Dedifferentiated amniotic fluid mesenchymal stem cell (primary cell): ENCODE data around the gene CIP2A.

ENCODE experiments used
- DNase-seq: peaks from one replicate; pipeline ENCODE4 v3.0.0-alpha.2; 2016; ENCODE audit errors: extremely low spot score

Gene CIP2A

DNA sequence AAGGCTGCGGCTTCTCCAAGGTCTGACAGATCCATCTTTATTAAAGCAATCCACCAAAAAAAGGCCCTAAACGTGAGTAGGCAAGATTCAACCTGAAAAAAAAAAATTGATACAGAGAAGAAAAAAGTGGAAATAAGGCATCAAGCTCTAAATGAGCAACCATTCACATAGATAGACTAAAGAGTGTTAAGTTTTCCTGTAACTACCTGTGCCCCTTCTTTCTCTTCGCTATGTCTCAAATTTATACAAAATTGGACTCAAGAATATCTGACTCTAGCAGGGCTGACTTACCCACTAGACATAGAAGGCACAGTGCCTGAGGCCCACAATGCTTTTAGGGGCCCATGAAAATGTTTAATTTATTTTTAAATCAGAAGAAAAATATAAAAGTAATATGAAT, 78.7 kb downstream of the CIP2A start, which contains the start of gene MYH15:
Gene MYH15 (minus strand): TSS at position 101 of the 400 bp plus-strand sequence. CDS start 66 bp downstream, at position 35.
- no peak for DNase-seq

DNA sequence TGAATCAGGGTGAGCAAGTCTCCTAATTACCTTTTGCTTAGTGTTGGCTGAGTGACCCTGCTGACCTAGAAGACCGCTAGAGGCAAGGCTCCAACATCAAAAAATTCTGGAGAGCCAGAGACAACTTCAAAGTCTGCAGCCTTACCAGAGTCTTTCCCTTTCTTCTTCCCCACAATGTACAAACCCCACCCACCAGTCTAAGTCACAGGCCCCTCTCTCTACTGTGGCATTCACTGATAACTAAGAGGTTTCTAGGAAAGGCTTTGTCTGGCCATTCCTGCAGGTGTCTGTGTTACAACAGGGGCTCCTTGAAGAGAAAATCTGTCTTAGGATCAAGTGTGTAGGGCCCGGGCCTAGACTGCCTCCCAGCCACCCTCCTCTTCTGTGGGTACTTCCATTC, 79.4 kb downstream of the CIP2A start:
- no peak for DNase-seq

DNA sequence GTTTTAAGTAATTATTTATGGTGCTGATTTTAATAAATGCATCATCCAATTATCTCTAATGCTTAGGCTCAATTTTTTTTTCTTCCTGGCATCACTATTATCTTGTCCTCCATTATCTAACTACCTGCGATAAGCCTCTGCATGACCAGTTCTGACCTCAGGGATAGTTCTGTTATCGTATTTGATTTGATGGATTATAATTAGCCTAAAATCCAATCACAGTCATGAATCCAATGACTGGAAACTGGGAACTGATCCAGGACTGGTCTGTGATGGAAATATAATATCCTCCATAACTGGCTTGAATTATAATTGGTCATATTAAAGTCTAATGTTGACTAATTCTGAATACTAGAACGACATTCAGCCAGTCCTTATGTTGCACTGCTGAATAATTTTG, 80.0 kb downstream of the CIP2A start:
- no peak for DNase-seq

DNA sequence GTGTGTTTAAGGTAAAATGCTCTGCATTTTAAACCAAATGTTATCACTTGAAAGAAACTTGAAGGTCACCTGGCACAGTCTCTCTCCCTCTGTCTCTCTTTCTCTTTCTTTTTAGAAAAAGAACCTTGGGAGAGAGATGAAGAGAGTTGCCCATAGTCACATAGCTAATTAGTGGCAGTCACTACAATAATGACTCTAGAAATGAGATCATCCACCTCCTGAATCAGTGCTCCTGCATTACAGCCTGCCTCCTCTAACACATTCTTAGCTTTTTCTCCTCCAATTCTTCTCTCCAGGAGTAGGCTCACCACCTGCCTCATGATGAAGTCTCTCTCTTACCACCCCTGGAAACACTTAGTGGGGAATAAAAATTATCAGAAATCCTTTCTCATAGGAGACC, 81.3 kb downstream of the CIP2A start:
- DNase-seq: no peak

DNA sequence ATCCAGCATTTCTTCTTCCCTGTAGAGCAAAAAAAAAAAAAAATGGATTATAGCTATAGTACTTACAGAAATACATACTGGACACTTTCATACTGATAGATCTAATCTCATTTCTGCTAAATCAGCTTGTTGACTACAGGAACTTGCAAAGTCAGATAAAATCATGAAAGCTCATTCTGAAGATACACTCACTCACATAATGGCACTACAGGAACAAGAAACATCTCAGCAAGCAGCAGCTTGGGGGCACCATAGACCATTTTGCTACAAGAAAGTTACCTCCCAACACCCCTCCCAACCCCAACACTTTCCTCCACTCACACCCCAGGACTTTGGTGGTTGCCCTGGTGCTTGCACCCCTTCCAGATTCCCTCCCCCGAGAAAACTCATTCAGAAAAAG, 83.4 kb downstream of the CIP2A start:
- no peak for DNase-seq

DNA sequence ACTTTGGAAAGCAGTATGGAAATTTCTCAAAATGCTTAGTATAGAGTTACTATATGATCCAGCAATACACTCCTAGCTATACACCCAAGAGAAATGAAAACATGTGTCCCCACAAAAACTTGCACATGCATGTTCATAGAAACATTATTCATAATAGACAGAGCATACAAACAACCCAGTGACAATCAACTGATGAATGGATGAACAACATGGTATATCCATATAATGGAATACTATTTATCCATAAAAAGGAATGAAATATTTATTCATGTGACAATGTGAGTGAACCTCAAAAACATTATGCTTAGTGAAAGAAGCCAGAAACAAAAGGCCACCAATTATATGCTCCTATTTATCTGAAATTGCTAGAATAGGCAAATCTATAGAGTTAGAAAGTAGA, 85.5 kb downstream of the CIP2A start:
- no peak for DNase-seq

DNA sequence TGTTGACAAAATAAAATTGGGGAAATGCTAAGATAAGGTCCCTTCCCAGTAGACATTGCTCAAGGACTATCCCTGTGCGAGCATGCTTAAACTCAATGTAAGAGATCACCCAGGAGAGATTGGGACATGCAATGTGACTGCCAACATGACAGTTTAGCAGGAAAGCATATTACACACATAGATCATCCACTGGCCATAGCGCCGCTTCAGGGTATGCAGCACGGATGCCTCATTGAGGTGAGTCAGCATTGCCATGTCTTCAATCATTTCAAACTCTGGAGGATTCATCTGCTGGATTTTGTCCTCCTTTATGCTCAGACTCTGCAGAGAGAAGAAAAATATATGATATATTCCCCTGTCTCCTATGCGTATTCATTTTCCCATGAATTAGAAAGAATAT, 87.7 kb downstream of the CIP2A start:
- no peak for DNase-seq

DNA sequence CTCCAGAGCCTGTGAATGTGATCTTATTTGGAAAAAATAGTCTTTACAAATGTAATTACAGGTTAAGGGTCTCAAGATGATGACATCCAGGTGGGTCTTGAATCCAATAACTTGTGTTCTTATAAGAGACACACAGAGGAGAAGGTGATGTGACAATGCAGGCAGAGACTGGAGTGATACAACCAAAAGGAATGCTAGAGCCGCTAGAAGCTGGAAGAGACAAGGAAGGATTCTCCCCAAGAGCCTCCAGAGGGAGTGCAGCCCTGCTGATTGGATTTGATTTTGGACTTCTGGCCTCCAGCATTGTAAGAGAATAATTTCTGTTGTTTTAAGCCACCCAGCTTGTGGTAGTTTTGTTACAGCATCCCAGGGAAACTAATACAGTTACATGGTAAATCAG, 88.5 kb downstream of the CIP2A start:
- no peak for DNase-seq
